Hepatocyte (in vitro differentiated cells): ENCODE measurements around the gene TCL1B.

Experiments
- EZH2 ChIP-seq: fragments of 200-600 bp; sonication (generic); IDR thresholded peaks from 2 replicates; pipeline ENCODE4 v1.6.1; 2016; ENCODE audit warnings: antibody characterized with exemption, mild to moderate bottlenecking, borderline replicate concordance
- EZH2phosphoT487 ChIP-seq: fragments of 200-600 bp; sonication (generic); IDR thresholded peaks from one replicate; pipeline ENCODE4 v1.6.1; 2018; ENCODE audit warnings: antibody characterized with exemption, mild to moderate bottlenecking, low read depth, moderate library complexity; ENCODE audit not compliant: unreplicated experiment, severe bottlenecking
- TF ChIP-seq, protein P1 (sequence below): fragments of 200-600 bp; sonication (generic); IDR thresholded peaks from 2 replicates; pipeline ENCODE4 v1.5.1; 2016; ENCODE audit warnings: antibody characterized with exemption, mild to moderate bottlenecking; ENCODE audit not compliant: poor library complexity

DNA sequence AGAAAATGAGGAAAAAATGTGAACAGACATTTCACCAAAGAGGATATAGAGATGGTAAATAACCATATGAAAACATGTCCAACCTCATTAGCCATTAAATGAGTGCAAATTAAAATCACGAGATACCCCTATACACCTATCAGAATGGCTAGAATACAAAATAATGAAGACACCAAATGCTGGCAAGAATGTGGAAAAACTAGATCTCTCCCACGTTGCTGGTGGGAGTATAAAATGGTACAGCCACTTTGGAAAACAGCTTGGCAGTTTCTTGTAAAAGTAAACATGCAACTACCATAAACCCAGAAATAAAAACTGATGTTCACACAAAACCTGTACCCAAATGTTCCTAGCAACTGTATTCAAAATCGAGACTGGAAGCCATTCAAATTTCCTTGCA lies 38.3 kb upstream of the TCL1B start:
- TF ChIP-seq, protein P1, sequence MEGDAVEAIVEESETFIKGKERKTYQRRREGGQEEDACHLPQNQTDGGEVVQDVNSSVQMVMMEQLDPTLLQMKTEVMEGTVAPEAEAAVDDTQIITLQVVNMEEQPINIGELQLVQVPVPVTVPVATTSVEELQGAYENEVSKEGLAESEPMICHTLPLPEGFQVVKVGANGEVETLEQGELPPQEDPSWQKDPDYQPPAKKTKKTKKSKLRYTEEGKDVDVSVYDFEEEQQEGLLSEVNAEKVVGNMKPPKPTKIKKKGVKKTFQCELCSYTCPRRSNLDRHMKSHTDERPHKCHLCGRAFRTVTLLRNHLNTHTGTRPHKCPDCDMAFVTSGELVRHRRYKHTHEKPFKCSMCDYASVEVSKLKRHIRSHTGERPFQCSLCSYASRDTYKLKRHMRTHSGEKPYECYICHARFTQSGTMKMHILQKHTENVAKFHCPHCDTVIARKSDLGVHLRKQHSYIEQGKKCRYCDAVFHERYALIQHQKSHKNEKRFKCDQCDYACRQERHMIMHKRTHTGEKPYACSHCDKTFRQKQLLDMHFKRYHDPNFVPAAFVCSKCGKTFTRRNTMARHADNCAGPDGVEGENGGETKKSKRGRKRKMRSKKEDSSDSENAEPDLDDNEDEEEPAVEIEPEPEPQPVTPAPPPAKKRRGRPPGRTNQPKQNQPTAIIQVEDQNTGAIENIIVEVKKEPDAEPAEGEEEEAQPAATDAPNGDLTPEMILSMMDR = no peak
- TF ChIP-seq EZH2 = no peak
- TF ChIP-seq EZH2phosphoT487 = no peak
